Lower lobe of right lung (tissue), 2 donors: ENCODE measurements around the gene RNF212. TPM values are rescaled to one million over a fixed set of nuclear protein-coding genes. Genes with fewer than 3 reads are reported as not detected.

Experiments used
- ATAC-seq, 2 donors: fragments of 200-7000 bp; cut with Tn5 transposase; one replicate each; pipeline ENCODE4 v1.9.1; 2020 to 2022; ENCODE audit warnings: mild to moderate bottlenecking in 2 of 2, moderate library complexity in 2 of 2
- DNase-seq: peaks from one replicate; pipeline ENCODE4 v3.0.0-alpha.2; 2020
- H3K27ac ChIP-seq: fragments of 200-600 bp; one replicate; pipeline ENCODE4 v1.8.0; 2022
- H3K27me3 ChIP-seq: fragments of 200-600 bp; one replicate; pipeline ENCODE4 v1.8.0; 2022; ENCODE audit warnings: low read depth
- H3K36me3 ChIP-seq: fragments of 200-600 bp; one replicate; pipeline ENCODE4 v1.8.0; 2022; ENCODE audit warnings: mild to moderate bottlenecking
- H3K4me1 ChIP-seq: fragments of 200-600 bp; one replicate; pipeline ENCODE4 v1.8.0; 2022
- H3K4me3 ChIP-seq: fragments of 200-600 bp; one replicate; pipeline ENCODE4 v1.8.0; 2022; ENCODE audit warnings: mild to moderate bottlenecking
- H3K9me3 ChIP-seq: fragments of 200-600 bp; one replicate; pipeline ENCODE4 v1.8.0; 2022
- intact Hi-C: fragments of 100-400 bp; cut with DNase I; formaldehyde crosslinking; loops from one replicate; pipeline ENCODE4 v1.11.0; 2022
- total RNA-seq: library from RNA; stranded (reverse); fragmentation: NEBNext Ultra II Directional; extraction: Animal tissue kit (Norgen Biotek cat#: 25700); gene quantifications from one replicate; pipeline ENCODE4 v1.2.1, GENCODE V29; 2021
- TF ChIP-seq, protein P1 (sequence below): fragments of 200-600 bp; IDR thresholded peaks from one replicate; pipeline ENCODE4 v1.8.0; 2022; ENCODE audit warnings: antibody characterized with exemption, mild to moderate bottlenecking
- donor health status: DM: no; HTN: yes; CAD: no; lungs with severe emphysema.

Gene RNF212
- total RNA-seq, 1 donor from 2014 or later: 6.8 TPM

DNA sequence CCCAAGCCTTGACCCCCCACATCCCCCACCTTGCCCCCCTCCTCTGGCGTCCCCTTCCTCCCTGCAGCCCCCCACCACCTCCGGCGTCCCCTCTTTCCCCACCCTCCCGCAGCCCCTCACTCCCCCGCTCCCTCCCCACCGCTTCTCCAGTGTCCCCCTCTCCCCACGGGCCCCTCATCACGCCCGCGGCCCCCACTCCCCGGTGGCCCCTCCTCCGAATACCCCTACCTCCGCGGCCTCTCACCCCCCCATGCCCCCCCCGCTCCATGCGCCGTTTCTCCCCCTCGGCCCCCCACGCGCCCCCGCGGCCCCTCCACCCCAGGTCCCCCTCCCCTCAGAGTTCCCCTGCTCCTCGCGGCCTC, 562 bp downstream of the RNF212 start:
- Histone ChIP-seq H3K4me3 (no peak overlapping the region), H3K4me1 (no peaks in the 10 kb centered on the region), H3K36me3 (no peaks in the 10 kb centered on the region), H3K9me3 (no peaks in the 10 kb centered on the region), H3K27ac (no peak overlapping the region), H3K27me3 (peaks cover 26% of the 10 kb centered on the region)
- ATAC-seq (no peak), DNase-seq (no peak)
- intact Hi-C loops: no loop called here
- TF ChIP-seq, protein P1, sequence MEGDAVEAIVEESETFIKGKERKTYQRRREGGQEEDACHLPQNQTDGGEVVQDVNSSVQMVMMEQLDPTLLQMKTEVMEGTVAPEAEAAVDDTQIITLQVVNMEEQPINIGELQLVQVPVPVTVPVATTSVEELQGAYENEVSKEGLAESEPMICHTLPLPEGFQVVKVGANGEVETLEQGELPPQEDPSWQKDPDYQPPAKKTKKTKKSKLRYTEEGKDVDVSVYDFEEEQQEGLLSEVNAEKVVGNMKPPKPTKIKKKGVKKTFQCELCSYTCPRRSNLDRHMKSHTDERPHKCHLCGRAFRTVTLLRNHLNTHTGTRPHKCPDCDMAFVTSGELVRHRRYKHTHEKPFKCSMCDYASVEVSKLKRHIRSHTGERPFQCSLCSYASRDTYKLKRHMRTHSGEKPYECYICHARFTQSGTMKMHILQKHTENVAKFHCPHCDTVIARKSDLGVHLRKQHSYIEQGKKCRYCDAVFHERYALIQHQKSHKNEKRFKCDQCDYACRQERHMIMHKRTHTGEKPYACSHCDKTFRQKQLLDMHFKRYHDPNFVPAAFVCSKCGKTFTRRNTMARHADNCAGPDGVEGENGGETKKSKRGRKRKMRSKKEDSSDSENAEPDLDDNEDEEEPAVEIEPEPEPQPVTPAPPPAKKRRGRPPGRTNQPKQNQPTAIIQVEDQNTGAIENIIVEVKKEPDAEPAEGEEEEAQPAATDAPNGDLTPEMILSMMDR: no peak

DNA sequence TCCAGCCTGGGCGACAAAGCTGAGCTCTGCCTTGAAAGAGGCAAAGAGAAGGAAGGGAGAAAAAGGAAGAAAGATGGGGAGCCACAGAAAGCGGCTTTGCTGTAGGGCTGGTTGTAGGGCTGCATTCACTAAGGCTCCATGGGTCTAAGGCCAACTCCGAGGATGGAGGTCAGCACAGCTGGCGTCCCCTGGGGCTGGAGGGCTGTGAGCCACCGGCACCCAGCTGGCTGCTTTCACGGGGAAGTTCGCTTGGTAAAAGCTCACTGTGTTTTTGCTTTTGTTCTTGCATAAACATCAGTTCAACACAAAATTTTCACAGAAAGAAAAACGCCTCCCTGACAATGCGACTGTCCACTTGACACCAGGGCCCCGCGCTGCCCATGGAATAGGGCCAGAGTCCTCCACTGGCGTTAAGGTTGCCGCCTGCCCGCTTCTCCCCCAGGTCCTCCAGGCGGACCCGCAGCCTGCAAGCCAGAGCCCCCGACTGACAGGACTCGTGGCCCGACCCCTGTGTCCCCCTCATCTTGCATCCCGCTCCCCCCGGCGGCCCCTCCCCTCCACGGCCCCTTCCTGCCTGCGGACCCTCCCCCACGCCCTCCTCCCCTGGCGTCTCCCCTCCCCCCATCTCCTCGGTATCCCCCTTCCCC, 1.1 kb downstream of the RNF212 start:
- TF ChIP-seq, protein P1: no peak
- Histone ChIP-seq H3K36me3 (no peaks in the 10 kb centered on the region), H3K4me1 (no peaks in the 10 kb centered on the region), H3K27me3 (peaks cover 26% of the 10 kb centered on the region), H3K4me3 (peak overlapping the region; percentile 8), H3K9me3 (no peaks in the 10 kb centered on the region), H3K27ac (no peak overlapping the region)
- intact Hi-C loops: no loop called here
- DNase-seq: no peak
- ATAC-seq: no peak

DNA sequence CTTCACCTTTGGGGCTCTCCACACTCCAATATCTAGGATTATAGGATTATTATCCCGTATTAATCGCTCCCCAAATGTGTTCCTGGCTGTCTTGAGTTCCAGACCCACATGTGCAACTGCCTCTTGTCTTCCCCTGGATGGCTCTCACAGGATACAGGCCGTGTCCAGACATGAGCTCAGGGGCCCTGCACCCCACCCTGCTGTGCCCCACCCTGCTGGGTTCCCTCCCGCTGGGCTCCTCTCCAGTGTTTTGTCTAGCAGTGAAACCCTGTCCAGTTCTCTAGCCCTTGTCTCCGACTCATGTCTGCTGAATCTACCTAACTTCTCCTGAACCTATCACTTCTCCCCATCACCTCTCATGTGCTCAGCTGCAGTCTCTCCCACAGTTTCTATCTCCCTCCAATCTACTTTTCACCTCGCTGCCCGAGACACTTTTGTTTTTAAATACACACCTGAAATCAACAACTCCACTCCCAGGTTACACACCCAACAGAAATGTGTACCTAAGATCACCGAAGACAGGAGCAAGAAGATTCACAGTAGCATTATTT, 2.0 kb downstream of the RNF212 start:
- H3K36me3 ChIP-seq: no peaks in the 10 kb centered on the region
- intact Hi-C loops: no loop called here
- H3K9me3 ChIP-seq: no peaks in the 10 kb centered on the region
- peaks cover 26% of the 10 kb centered on the region for H3K27me3 ChIP-seq
- ATAC-seq (no peak), DNase-seq (no peak)
- no peak overlapping the region for H3K27ac ChIP-seq
- H3K4me1 ChIP-seq: no peaks in the 10 kb centered on the region
- TF ChIP-seq, protein P1: no peak
- no peak overlapping the region for H3K4me3 ChIP-seq

DNA sequence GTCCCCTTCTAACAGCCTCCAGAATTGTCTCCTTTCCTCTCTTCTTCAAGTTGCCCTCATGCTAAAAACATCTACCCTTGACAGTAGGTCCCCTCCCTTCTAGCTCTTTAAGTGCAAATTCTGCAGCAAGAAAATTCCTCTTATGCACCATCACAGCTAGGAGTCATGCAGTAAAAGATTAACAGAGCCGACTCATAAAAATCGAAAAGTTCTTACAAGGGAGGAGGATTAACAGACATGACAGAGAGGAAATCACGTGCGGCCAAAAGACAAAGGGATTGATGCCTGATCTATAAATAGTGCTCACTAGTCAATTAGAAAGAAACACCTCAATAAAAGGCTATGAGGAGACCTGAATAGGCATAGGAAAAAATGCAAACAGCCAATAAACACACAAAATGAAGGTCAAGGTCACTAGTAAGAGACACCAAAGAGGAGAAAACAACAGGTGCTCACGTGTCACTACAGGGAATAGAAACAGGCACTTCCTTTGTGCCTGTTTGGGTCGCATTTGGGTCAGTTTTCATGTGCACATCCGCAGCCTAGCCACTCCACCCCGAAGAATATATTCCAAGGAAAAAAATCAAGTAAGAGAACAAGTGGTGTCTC, 3.4 kb downstream of the RNF212 start:
- Histone ChIP-seq H3K4me3 (no peak overlapping the region), H3K27ac (no peak overlapping the region), H3K4me1 (no peaks in the 10 kb centered on the region), H3K36me3 (no peaks in the 10 kb centered on the region), H3K27me3 (peaks cover 26% of the 10 kb centered on the region), H3K9me3 (no peaks in the 10 kb centered on the region)
- intact Hi-C loops: no loop called here
- DNase-seq: no peak
- ATAC-seq: no peak
- TF ChIP-seq, protein P1: no peak

DNA sequence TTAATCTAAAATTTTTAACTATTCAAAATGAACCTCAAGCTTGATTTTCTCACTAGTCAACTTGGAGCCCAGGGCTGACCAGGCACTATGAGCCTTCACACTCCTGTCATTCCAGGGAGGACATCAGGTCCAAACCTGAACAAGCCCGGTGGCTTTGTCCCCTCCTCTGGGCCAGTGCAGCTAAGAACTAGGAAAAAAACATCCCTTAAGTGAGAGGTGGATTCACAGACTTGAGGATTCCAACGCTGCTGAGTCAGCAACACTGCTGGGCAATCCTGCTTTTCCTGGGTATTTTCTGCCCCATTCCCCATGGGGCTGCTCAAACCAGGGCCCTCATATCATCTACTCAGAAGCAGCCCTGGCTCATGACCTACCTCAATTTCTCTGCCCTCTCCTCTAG, 4.0 kb downstream of the RNF212 start:
- ATAC-seq: no peak
- DNase-seq: no peak
- peaks cover 20% of the 10 kb centered on the region for H3K27me3 ChIP-seq
- no peak overlapping the region for H3K4me3 ChIP-seq
- H3K27ac ChIP-seq: no peak overlapping the region
- TF ChIP-seq, protein P1: no peak
- H3K36me3 ChIP-seq: no peaks in the 10 kb centered on the region
- intact Hi-C loops: no loop called here
- H3K4me1 ChIP-seq: no peaks in the 10 kb centered on the region
- no peaks in the 10 kb centered on the region for H3K9me3 ChIP-seq
